ENCODE data around the gene CD96. TPM values are rescaled to one million over a fixed set of nuclear protein-coding genes. Genes with fewer than 3 reads are reported as not detected.

The CD96 gene, protein sequence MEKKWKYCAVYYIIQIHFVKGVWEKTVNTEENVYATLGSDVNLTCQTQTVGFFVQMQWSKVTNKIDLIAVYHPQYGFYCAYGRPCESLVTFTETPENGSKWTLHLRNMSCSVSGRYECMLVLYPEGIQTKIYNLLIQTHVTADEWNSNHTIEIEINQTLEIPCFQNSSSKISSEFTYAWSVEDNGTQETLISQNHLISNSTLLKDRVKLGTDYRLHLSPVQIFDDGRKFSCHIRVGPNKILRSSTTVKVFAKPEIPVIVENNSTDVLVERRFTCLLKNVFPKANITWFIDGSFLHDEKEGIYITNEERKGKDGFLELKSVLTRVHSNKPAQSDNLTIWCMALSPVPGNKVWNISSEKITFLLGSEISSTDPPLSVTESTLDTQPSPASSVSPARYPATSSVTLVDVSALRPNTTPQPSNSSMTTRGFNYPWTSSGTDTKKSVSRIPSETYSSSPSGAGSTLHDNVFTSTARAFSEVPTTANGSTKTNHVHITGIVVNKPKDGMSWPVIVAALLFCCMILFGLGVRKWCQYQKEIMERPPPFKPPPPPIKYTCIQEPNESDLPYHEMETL
- total RNA-seq, result not detected in 2 replicates

GRCh38 chr3:111541911-111542483, at the start of gene CD96:
Gene CD96 (plus strand): TSS chr3:111542197. CDS start chr3:111542249, 52 bp downstream.

GRCh38 chr3:111595232-111595631, 53.2 kb downstream of the CD96 start, which contains the start of gene ZBED2:
Gene ZBED2 (minus strand): TSS chr3:111595346. CDS start chr3:111594201, 1,145 bp downstream.

Other genes with a start within 250 kb of the CD96 start
- not detected in 2 replicates for gene ZBED2, start 53.1 kb downstream of the CD96 start, total RNA-seq
- 0.54 and 0.67 TPM in 2 replicates for gene PLCXD2, start 132.5 kb downstream of the CD96 start, total RNA-seq

All from mammary microvascular endothelial cell (primary cell).